Activated CD8-positive, alpha-beta T cell treated with anti-CD3 and anti-CD28 coated beads for 36 hours (primary cell): ENCODE results near the gene GAL3ST2. TPM values are rescaled to one million over a fixed set of nuclear protein-coding genes. Genes with fewer than 3 reads are reported as not detected.
A peak's percentile ranks its signal among the peaks of the same experiment; 100 is the strongest.

Experiments used
- ATAC-seq: fragments of 200-7000 bp; cut with Tn5 transposase; one replicate; pipeline ENCODE4 v1.10.0; 2021; ENCODE audit warnings: mild to moderate bottlenecking, moderate library complexity
- CTCF ChIA-PET: fragments of 350-600 bp; sonication (Branson Sonifier 250); formaldehyde crosslinking; loops from one replicate; lab custom pipeline; 2021; ENCODE audit warnings: antibody characterized with exemption; lab: Charles Lee
- POLR2A ChIA-PET: fragments of 350-600 bp; sonication (Branson Sonifier 250); formaldehyde crosslinking; loops from one replicate; lab custom pipeline; 2021; ENCODE audit warnings: antibody characterized with exemption; lab: Charles Lee
- DNase-seq: peaks from one replicate; pipeline ENCODE4 v3.0.0-alpha.2; 2020
- H3K27ac Mint-ChIP-seq: one replicate; pipeline ENCODE4 v1.8.0; 2021; ENCODE audit warnings: mild to moderate bottlenecking, mixed read lengths
- H3K27me3 Mint-ChIP-seq: one replicate; pipeline ENCODE4 v1.8.0; 2021; ENCODE audit warnings: mixed read lengths
- H3K36me3 Mint-ChIP-seq: one replicate; pipeline ENCODE4 v1.8.0; 2021; ENCODE audit warnings: low read depth, mixed read lengths
- H3K4me1 Mint-ChIP-seq: one replicate; pipeline ENCODE4 v1.8.0; 2021; ENCODE audit warnings: low read depth, mixed read lengths
- H3K4me3 Mint-ChIP-seq: one replicate; pipeline ENCODE4 v1.8.0; 2021; ENCODE audit warnings: mild to moderate bottlenecking, moderate library complexity, mixed read lengths
- H3K9me3 Mint-ChIP-seq: one replicate; pipeline ENCODE4 v1.8.0; 2021; ENCODE audit warnings: mixed read lengths
- intact Hi-C: fragments of 100-400 bp; cut with micrococcal nuclease; formaldehyde crosslinking; loops from one replicate; pipeline ENCODE4 v1.10.0; 2022
- total RNA-seq, 2 experiments: library from RNA; stranded (reverse); gene quantifications; one replicate each; pipeline ENCODE4 v1.2.3, GENCODE V29; 2021
- TF ChIP-seq, protein P1 (sequence below): fragments of 200-600 bp; IDR thresholded peaks from one replicate; pipeline ENCODE4 v1.8.0; 2022; ENCODE audit warnings: antibody characterized with exemption, mild to moderate bottlenecking

GAL3ST2 gene
- total RNA-seq, 2 experiments from 2014 or later = 0.89 to 0.95 TPM

DNA sequence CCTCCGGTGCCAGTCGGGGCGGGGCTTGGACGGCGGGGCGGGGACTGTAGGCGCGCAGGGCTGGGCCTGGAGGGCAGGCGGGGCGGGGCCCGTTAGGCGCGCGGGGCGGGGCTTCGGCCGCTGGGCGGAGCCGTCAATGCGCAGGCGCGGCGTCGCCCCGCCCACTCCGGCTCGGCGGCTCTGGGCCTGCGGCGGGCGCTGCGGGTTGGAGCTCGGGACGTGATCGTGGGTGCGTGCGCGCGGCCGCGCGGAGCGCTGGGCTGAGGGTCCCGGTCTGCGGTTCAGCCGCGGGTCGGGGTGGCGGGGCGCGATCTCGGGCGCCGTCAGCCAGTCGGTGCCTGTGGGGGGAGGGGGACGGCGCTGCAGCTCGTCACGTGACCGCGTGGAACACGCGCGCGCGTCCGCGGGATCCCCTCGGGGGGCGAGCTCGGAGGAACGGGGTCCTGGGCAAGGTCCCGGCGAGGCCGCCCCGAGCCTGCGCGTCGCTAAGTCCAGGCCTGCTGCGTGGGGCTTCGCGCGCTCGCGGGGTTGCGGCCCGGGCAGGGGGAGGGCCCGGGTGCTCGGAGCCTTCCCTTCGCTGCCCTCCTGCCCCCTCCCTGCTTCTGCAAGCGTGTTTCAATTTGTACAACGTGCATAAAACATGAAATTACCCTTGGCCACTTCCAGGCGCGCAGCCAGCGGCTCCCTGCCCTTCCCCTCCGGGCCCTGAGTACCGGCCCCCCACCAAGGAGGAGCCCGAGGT is 42.0 kb upstream of the GAL3ST2 start, which contains the start of gene D2HGDH:
Gene D2HGDH (plus strand): TSS at position 164 of the 742 bp plus-strand sequence. CDS start 595 bp downstream, outside the sequence.
- H3K9me3 Mint-ChIP-seq = no peaks in the 10 kb centered on the region
- ChIA-PET CTCF (interaction anchor here (0.9 to 5.4 kb wide), 5 partner anchors 28 to 144 kb away, joined by 3 to 38 read pairs (median 6); partner anchors contain the start of gene ING5), POLR2A (interaction anchor here (1.0 to 2.9 kb wide), 8 partner anchors 10 to 147 kb away, joined by 3 to 15 read pairs (median 7); partner anchors contain the start of genes DTYMK, ING5 and RTP5)
- peaks cover 18% of the 10 kb centered on the region for H3K36me3 Mint-ChIP-seq
- no peaks in the 10 kb centered on the region for H3K27me3 Mint-ChIP-seq
- DNase-seq (peak; percentile 97), ATAC-seq (peak; percentile 97)
- TF ChIP-seq, protein P1, sequence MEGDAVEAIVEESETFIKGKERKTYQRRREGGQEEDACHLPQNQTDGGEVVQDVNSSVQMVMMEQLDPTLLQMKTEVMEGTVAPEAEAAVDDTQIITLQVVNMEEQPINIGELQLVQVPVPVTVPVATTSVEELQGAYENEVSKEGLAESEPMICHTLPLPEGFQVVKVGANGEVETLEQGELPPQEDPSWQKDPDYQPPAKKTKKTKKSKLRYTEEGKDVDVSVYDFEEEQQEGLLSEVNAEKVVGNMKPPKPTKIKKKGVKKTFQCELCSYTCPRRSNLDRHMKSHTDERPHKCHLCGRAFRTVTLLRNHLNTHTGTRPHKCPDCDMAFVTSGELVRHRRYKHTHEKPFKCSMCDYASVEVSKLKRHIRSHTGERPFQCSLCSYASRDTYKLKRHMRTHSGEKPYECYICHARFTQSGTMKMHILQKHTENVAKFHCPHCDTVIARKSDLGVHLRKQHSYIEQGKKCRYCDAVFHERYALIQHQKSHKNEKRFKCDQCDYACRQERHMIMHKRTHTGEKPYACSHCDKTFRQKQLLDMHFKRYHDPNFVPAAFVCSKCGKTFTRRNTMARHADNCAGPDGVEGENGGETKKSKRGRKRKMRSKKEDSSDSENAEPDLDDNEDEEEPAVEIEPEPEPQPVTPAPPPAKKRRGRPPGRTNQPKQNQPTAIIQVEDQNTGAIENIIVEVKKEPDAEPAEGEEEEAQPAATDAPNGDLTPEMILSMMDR = no peak
- H3K4me3 Mint-ChIP-seq = peak within 1 kb of the TSS; percentile 84
- H3K27ac Mint-ChIP-seq = peak within 1 kb of the TSS; percentile 69
- intact Hi-C loops = loop anchor here (10.0 kb wide), 1 partner anchor 130 kb away; the partner anchor contains the start of gene RTP5
- H3K4me1 Mint-ChIP-seq = peaks cover 53% of the 10 kb centered on the region

DNA sequence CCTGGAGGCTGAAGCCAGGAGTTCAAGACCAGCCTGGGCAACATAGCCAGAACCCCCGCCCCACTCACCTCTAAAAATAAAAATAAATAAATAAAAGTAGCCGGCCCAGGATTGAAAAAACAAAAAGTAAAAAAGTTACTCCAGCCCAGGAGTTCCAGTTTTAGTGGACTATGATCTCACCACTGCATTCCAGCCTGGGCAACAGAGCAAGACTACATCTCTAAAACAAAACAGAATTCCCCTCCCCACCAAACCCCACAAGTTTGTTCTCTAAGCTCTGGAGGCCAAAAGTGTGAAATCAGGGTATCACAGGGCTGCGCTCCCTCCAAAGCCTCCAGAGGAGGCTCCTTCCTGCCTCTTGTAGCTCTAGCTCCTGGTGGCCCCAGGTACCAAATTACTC is 40.5 kb upstream of the GAL3ST2 start:
- no peaks in the 10 kb centered on the region for H3K9me3 Mint-ChIP-seq
- no peaks in the 10 kb centered on the region for H3K27me3 Mint-ChIP-seq
- ATAC-seq (no peak), DNase-seq (no peak)
- TF ChIP-seq, protein P1 = no peak
- peaks cover 22% of the 10 kb centered on the region for H3K36me3 Mint-ChIP-seq
- H3K27ac Mint-ChIP-seq = peak overlapping the region; percentile 26
- intact Hi-C loops = loop anchor here (10.0 kb wide), 1 partner anchor 129 kb away; the partner anchor contains the start of gene RTP5
- H3K4me3 Mint-ChIP-seq = peak overlapping the region; percentile 84
- H3K4me1 Mint-ChIP-seq = peaks cover 52% of the 10 kb centered on the region
- POLR2A ChIA-PET = interaction anchor here (0.9 to 2.9 kb wide), 2 partner anchors 68 to 132 kb away, joined by 3 to 11 read pairs; partner anchors contain the start of gene RTP5
- CTCF ChIA-PET = interaction anchor here (1.4 kb wide), 1 partner anchor 143 kb away, joined by 7 read pairs; no protein-coding TSS in a partner anchor

DNA sequence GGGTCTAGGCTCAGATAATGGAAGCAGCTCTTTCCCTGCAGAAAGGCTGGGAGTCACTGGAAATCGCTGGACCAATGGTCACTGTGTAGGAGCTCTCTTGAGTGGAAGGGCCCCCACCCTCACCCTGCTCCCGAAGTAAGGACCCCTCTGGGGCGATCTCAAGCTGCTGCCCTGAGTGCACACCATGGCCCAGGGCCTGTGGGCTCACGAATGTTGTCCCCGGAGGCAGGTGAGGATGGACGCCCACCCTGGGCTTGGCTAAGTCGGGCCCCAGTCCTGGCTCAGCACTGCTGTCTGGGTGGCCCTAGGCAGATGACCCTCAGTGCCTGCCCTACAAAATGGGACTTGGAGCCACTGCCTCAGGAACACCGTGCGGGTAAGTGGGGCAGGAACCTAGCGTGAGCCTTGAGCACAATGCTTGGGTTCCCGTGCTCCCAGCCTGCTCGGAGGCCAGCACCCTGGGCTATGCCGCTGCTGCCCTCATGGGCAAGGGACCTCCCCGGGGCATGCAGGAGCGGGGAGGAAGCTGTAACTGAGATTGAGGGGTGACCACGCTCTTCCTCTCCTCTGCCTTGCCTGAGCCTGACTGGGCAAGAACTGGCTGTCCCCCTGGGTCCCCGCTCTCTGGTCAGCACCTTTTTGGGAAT is 38.5 kb upstream of the GAL3ST2 start:
- H3K27me3 Mint-ChIP-seq = no peaks in the 10 kb centered on the region
- intact Hi-C loops = loop anchor here (10.0 kb wide), 1 partner anchor 127 kb away; the partner anchor contains the start of gene RTP5
- H3K36me3 Mint-ChIP-seq = peaks cover 23% of the 10 kb centered on the region
- H3K4me1 Mint-ChIP-seq = peaks cover 45% of the 10 kb centered on the region
- ATAC-seq (no peak), DNase-seq (no peak)
- no peak overlapping the region for H3K27ac Mint-ChIP-seq
- no peaks in the 10 kb centered on the region for H3K9me3 Mint-ChIP-seq
- H3K4me3 Mint-ChIP-seq = no peak overlapping the region
- CTCF ChIA-PET = no interaction called here
- POLR2A ChIA-PET = interaction anchor here (0.6 kb wide), 1 partner anchor 46 kb away, joined by 3 read pairs; no protein-coding TSS in a partner anchor
- TF ChIP-seq, protein P1 = no peak

GRCh38 chr2:241739177-241739576 is 37.4 kb upstream of the GAL3ST2 start:
- Mint-ChIP-seq H3K27me3 (no peaks in the 10 kb centered on the region), H3K27ac (no peak overlapping the region), H3K4me3 (no peak overlapping the region), H3K36me3 (peaks cover 23% of the 10 kb centered on the region), H3K4me1 (peaks cover 45% of the 10 kb centered on the region), H3K9me3 (no peaks in the 10 kb centered on the region)
- DNase-seq (no peak), ATAC-seq (no peak)
- ChIA-PET POLR2A (interaction anchor here (0.7 to 1.0 kb wide), 3 partner anchors 10 to 65 kb away, joined by 3 read pairs; no protein-coding TSS in a partner anchor), CTCF (interaction anchor here (0.8 to 1.8 kb wide), 4 partner anchors 65 to 139 kb away, joined by 4 to 6 read pairs (median 5); no protein-coding TSS in a partner anchor)
- TF ChIP-seq, protein P1 = no peak
- intact Hi-C loops = loop anchor here (10.0 kb wide), 1 partner anchor 126 kb away; the partner anchor contains the start of gene RTP5
